Tibial artery (tissue), 4 donors: Measurements from ENCODE around the gene TMEM45A.

Experiments
- DNase-seq, 2 donors: peaks; one replicate each; pipeline ENCODE4 v3.0.0-alpha.2; 2019
- H3K27ac ChIP-seq, 2 donors: fragments of 200-600 bp; sonication (generic) in 1 of 2; 1 replicate in 1 of 2; 2 replicates in 1 of 2; pipeline ENCODE4 v1.5.1; 2018 to 2019; ENCODE audit warnings: mild to moderate bottlenecking in 1 of 2
- H3K27me3 ChIP-seq, 2 donors: fragments of 200-600 bp; sonication (generic) in 1 of 2; one replicate each; pipeline versions ENCODE4 v1.5.1 to v1.6.0; 2016 to 2019
- H3K36me3 ChIP-seq, 3 donors: fragments of 200-600 bp; sonication (generic) in 2 of 3; one replicate each; pipeline ENCODE4 v1.5.1; 2016 to 2019; ENCODE audit warnings: mild to moderate bottlenecking in 2 of 3
- H3K4me1 ChIP-seq, 4 donors: fragments of 200-600 bp; sonication (generic) in 2 of 4; 1 replicate in 3 of 4; 2 replicates in 1 of 4; pipeline ENCODE4 v1.5.1; 2016 to 2019
- H3K4me3 ChIP-seq, 2 donors: fragments of 200-600 bp; sonication (generic) in 1 of 2; 1 replicate in 1 of 2; 2 replicates in 1 of 2; pipeline ENCODE4 v1.5.1; 2018 to 2019; ENCODE audit warnings: mild to moderate bottlenecking in 2 of 2
- H3K9me3 ChIP-seq, 3 donors: fragments of 200-600 bp; sonication (generic) in 1 of 3; one replicate each; pipeline ENCODE4 v1.5.1; 2016 to 2019
- CTCF ChIP-seq, 2 experiments: fragments of 200-600 bp in 1 of 2; fragments of 450-650 bp in 1 of 2; IDR thresholded peaks; one replicate each; pipeline ENCODE4 v1.5.1; 2017 to 2019; ENCODE audit warnings: antibody characterized with exemption in 2 of 2, mild to moderate bottlenecking in 1 of 2, moderate library complexity in 1 of 2
- intact Hi-C: fragments of 100-400 bp; cut with DNase I; formaldehyde crosslinking; loops from one replicate; pipeline ENCODE4 v1.15.0; 2023; ENCODE audit warnings: low total_unique reads

TMEM45A gene

GRCh38 chr3:100455841-100456550 is 36.4 kb upstream of the TMEM45A start:
- intact Hi-C loops, result no loop called here

GRCh38 chr3:100456745-100457144 is 35.7 kb upstream of the TMEM45A start:
- intact Hi-C loops, result no loop called here
- H3K4me1 ChIP-seq, result no peaks in the 10 kb centered on the region
- H3K9me3 ChIP-seq, result no peaks in the 10 kb centered on the region
- no peak for TF ChIP-seq CTCF (IDR thresholded peaks at IDR 0.05)
- no peak overlapping the region for H3K4me3 ChIP-seq
- H3K27ac ChIP-seq, result no peak overlapping the region
- peaks cover 3 to 18% (median 4%) of the 10 kb centered on the region in 3 donors for H3K36me3 ChIP-seq
- DNase-seq, result no peak
- no peaks in the 10 kb centered on the region for H3K27me3 ChIP-seq

More at GRCh38 chr3:100455841-100456550, 36.4 kb upstream of the TMEM45A start:
- Histone ChIP-seq H3K4me3 (no peak overlapping the region), H3K9me3 (no peaks in the 10 kb centered on the region), H3K27me3 (no peaks in the 10 kb centered on the region), H3K4me1 (no peaks in the 10 kb centered on the region), H3K36me3 (peaks cover 3 to 18% (median 4%) of the 10 kb centered on the region in 3 donors), H3K27ac (no peak overlapping the region)
- DNase-seq, result no peak
- no peak for TF ChIP-seq CTCF (IDR thresholded peaks at IDR 0.05)

GRCh38 chr3:100457811-100458210 is 34.6 kb upstream of the TMEM45A start:
- H3K36me3 ChIP-seq, result peaks cover 3 to 10% (median 4%) of the 10 kb centered on the region in 3 donors
- no peak overlapping the region for H3K27ac ChIP-seq
- TF ChIP-seq CTCF (IDR thresholded peaks at IDR 0.05), result no peak
- DNase-seq, result no peak
- intact Hi-C loops, result no loop called here
- no peaks in the 10 kb centered on the region for H3K9me3 ChIP-seq
- H3K4me3 ChIP-seq, result no peak overlapping the region
- no peaks in the 10 kb centered on the region for H3K4me1 ChIP-seq
- H3K27me3 ChIP-seq, result no peaks in the 10 kb centered on the region

GRCh38 chr3:100458814-100459213 is 33.6 kb upstream of the TMEM45A start:
- Histone ChIP-seq H3K27me3 (no peaks in the 10 kb centered on the region), H3K9me3 (no peaks in the 10 kb centered on the region), H3K27ac (no peak overlapping the region), H3K4me1 (no peaks in the 10 kb centered on the region), H3K36me3 (peaks cover 3 to 7% (median 4%) of the 10 kb centered on the region in 3 donors), H3K4me3 (no peak overlapping the region)
- DNase-seq, result no peak
- intact Hi-C loops, result no loop called here
- TF ChIP-seq CTCF (IDR thresholded peaks at IDR 0.05), result no peak

GRCh38 chr3:100463002-100463401 is 29.4 kb upstream of the TMEM45A start:
- no peak overlapping the region for H3K4me3 ChIP-seq
- intact Hi-C loops, result loop anchor here (5.0 to 10.0 kb wide), 2 partner anchors 124 to 148 kb away; no protein-coding TSS in a partner anchor
- no peak for DNase-seq
- H3K4me1 ChIP-seq, result no peaks in the 10 kb centered on the region
- H3K36me3 ChIP-seq, result no peaks in the 10 kb centered on the region
- no peaks in the 10 kb centered on the region for H3K9me3 ChIP-seq
- peak; percentile 60 to 80 for TF ChIP-seq CTCF (IDR thresholded peaks at IDR 0.05)
- no peaks in the 10 kb centered on the region for H3K27me3 ChIP-seq
- no peak overlapping the region for H3K27ac ChIP-seq
